A549 (cell line): Measurements from ENCODE around the gene OTOG. TPM values are rescaled to one million over a fixed set of nuclear protein-coding genes. Genes with fewer than 3 reads are reported as not detected.

Experiments used
- ATAC-seq, 2 experiments: fragments of 200-7000 bp in 1 of 2; fragments of >200 bp in 1 of 2; cut with Nextera tagmentation in 1 of 2; cut with Tn5 transposase in 1 of 2; 3 replicates each; pipeline versions ENCODE4 v1.8.0 to v1.9.1; 2018 to 2020; ENCODE audit warnings: mild to moderate bottlenecking in 1 of 2, moderate library complexity in 1 of 2
- CTCF ChIA-PET: fragments of 300-600 bp; sonication (Branson Sonifier 250); formaldehyde crosslinking; extraction: SDS; loops from one replicate; lab custom pipeline; 2021; ENCODE audit warnings: antibody characterized with exemption, inconsistent platforms; lab: Yijun Ruan, JAX
- POLR2A ChIA-PET: fragments of 350-600 bp; formaldehyde crosslinking; extraction: SDS; loops from one replicate; lab custom pipeline; 2021; ENCODE audit warnings: antibody characterized with exemption, inconsistent platforms; lab: Yijun Ruan, JAX
- DNase-seq, 2 experiments: peaks; one replicate each; pipeline versions ENCODE4 v3.0.0 to v3.0.0-alpha.2; 2011 to 2016; ENCODE audit warnings: low read depth in 1 of 2, low spot score in 1 of 2
- FAIRE-seq: peaks from 2 replicates; lab custom pipeline; 2011; peaks lifted over from hg19 to GRCh38; lab: Jason Lieb, UNC
- H3K27ac ChIP-seq, 2 experiments: fragments of >200 bp; sonication (Bioruptor Twin); formaldehyde crosslinking; 3 replicates each; pipeline ENCODE4 v1.5.1; 2016 to 2017
- H3K4me1 ChIP-seq: fragments of >200 bp; sonication (Bioruptor Twin); formaldehyde crosslinking; 3 replicates; pipeline ENCODE4 v1.6.1; 2016
- H3K4me2 ChIP-seq: fragments of >200 bp; sonication (Bioruptor Twin); formaldehyde crosslinking; 3 replicates; pipeline ENCODE4 v1.6.1; 2016
- H3K4me3 ChIP-seq: fragments of >200 bp; sonication (Bioruptor Twin); formaldehyde crosslinking; 3 replicates; pipeline ENCODE4 v1.5.1; 2016
- H3K9me3 ChIP-seq: fragments of >200 bp; sonication (Bioruptor Twin); formaldehyde crosslinking; 3 replicates; pipeline ENCODE4 v1.6.1; 2016
- ATOH8 ChIP-seq: fragments of 250-450 bp; sonication (Bioruptor Pico); IDR thresholded peaks from 2 replicates; pipeline ENCODE4 v1.5.0; 2020; ENCODE audit warnings: low read depth, mild to moderate bottlenecking, moderate library complexity
- BHLHE40 ChIP-seq: IDR thresholded peaks from 2 replicates; pipeline ENCODE4 v1.6.1; 2012; ENCODE audit warnings: low read depth, low read length, inconsistent platforms
- CHD2 ChIP-seq: fragments of 150-350 bp; IDR thresholded peaks from 2 replicates; pipeline ENCODE4 v1.6.1; 2014; ENCODE audit warnings: low read length; ENCODE audit not compliant: partially characterized antibody
- CHD4 ChIP-seq: fragments of 200-600 bp; sonication (generic); IDR thresholded peaks from 2 replicates; pipeline ENCODE4 v1.6.1; 2016; ENCODE audit warnings: antibody characterized with exemption, mild to moderate bottlenecking, borderline replicate concordance
- E2F6 ChIP-seq: IDR thresholded peaks from 2 replicates; pipeline ENCODE4 v1.6.1; 2012; ENCODE audit warnings: low read depth, borderline replicate concordance
- EHF ChIP-seq: fragments of 250-450 bp; sonication (Bioruptor Pico); IDR thresholded peaks from 2 replicates; pipeline ENCODE4 v1.5.0; 2020; ENCODE audit warnings: mild to moderate bottlenecking
- ESRRA ChIP-seq: fragments of 150-350 bp; IDR thresholded peaks from 2 replicates; pipeline ENCODE4 v1.6.1; 2014; ENCODE audit warnings: mild to moderate bottlenecking, low read length, borderline replicate concordance
- FOSB ChIP-seq: fragments of 250-450 bp; sonication (Bioruptor Pico); IDR thresholded peaks from 2 replicates; pipeline ENCODE4 v1.5.0; 2020; ENCODE audit warnings: mild to moderate bottlenecking, moderate library complexity
- HES2 ChIP-seq: fragments of >200 bp; sonication (Bioruptor Twin); formaldehyde crosslinking; IDR thresholded peaks from 2 replicates; pipeline ENCODE4 v1.6.1; 2016
- HEYL ChIP-seq: fragments of 250-450 bp; sonication (Bioruptor Pico); IDR thresholded peaks from 2 replicates; pipeline ENCODE4 v1.8.0; 2021; ENCODE audit warnings: mild to moderate bottlenecking, moderate library complexity
- HOXA7 ChIP-seq: fragments of 250-450 bp; sonication (Bioruptor Pico); IDR thresholded peaks from 2 replicates; pipeline ENCODE4 v1.5.0; 2020; ENCODE audit warnings: mild to moderate bottlenecking, moderate library complexity
- HOXB13 ChIP-seq: fragments of 250-450 bp; sonication (Bioruptor Pico); IDR thresholded peaks from 2 replicates; pipeline ENCODE4 v1.5.0; 2020; ENCODE audit warnings: low read depth, mild to moderate bottlenecking, moderate library complexity
- KDM5A ChIP-seq: fragments of 200-600 bp; sonication (generic); IDR thresholded peaks from 2 replicates; pipeline ENCODE4 v1.6.1; 2016; ENCODE audit warnings: antibody characterized with exemption, mild to moderate bottlenecking
- MAFK ChIP-seq: fragments of 450-650 bp; IDR thresholded peaks from 2 replicates; pipeline ENCODE4 v1.6.1; 2014; ENCODE audit not compliant: partially characterized antibody
- NFE2L2 ChIP-seq: fragments of 150-350 bp; conservative IDR thresholded peaks from 2 replicates; pipeline ENCODE4 v1.6.1; 2014; ENCODE audit warnings: low read length
- PBX3 ChIP-seq: IDR thresholded peaks from 2 replicates; pipeline ENCODE4 v1.6.1; 2012
- POLR2A ChIP-seq: IDR thresholded peaks from 2 replicates; pipeline ENCODE4 v1.6.1; 2012; ENCODE audit warnings: mild to moderate bottlenecking, low read length
- RAD21 ChIP-seq, 2 experiments: fragments of >200 bp in 1 of 2; sonication (Bioruptor Twin) in 1 of 2; formaldehyde crosslinking in 1 of 2; IDR thresholded peaks in 1 of 2; conservative IDR thresholded peaks in 1 of 2; 2 replicates in 1 of 2; 3 replicates in 1 of 2; pipeline ENCODE4 v1.6.1; 2012 to 2018; ENCODE audit warnings: inconsistent platforms in 1 of 2
- RARB ChIP-seq: fragments of 250-450 bp; sonication (Bioruptor Pico); IDR thresholded peaks from 2 replicates; pipeline ENCODE4 v1.8.0; 2021; ENCODE audit warnings: mild to moderate bottlenecking, moderate library complexity
- RNF2 ChIP-seq: fragments of 200-600 bp; sonication (generic); IDR thresholded peaks from 2 replicates; pipeline ENCODE4 v1.6.1; 2016; ENCODE audit warnings: low read depth, mild to moderate bottlenecking, antibody characterized with exemption, moderate library complexity, borderline replicate concordance
- SREBF2 ChIP-seq: fragments of 450-650 bp; IDR thresholded peaks from 2 replicates; pipeline ENCODE4 v1.6.1; 2014; ENCODE audit warnings: mild to moderate bottlenecking, moderate library complexity
- TP53 ChIP-seq: fragments of 250-450 bp; sonication (Bioruptor Pico); IDR thresholded peaks from 2 replicates; pipeline ENCODE4 v1.5.0; 2021; ENCODE audit warnings: mild to moderate bottlenecking, moderate library complexity
- ZSCAN20 ChIP-seq: fragments of 250-450 bp; sonication (Bioruptor Pico); IDR thresholded peaks from 2 replicates; pipeline ENCODE4 v1.8.0; 2022; ENCODE audit warnings: mild to moderate bottlenecking, moderate library complexity
- WGBS: methylation state at CpG from one replicate; pipeline ENCODE4 v1.1.6; 2017; ENCODE audit errors: missing lambda C conversion rate; 5-methylcytosine and 5-hydroxymethylcytosine counted together
- polyA plus RNA-seq, 4 experiments: library from polyadenylated mRNA; depleted of rRNA in 3 of 4; stranded (reverse); fragments of >200 nt; fragmentation: RNase III in 1 of 4; extraction: RNeasy Plus Mini Kit Qiagen cat#74134 plus additional on column Dnase treatment in 1 of 4; gene quantifications; 2 replicates in 3 of 4; 3 replicates in 1 of 4; pipeline ENCODE4 v1.2.3, GENCODE V29; 2011 to 2017

Gene OTOG
- polyA plus RNA-seq, 2 of the 4 experiments (the other 2 are of a cell fraction) = not detected

- FAIRE-seq (no peak), DNase-seq (no peak), ATAC-seq (no peak)
- ChIA-PET CTCF (interaction anchor here (0.9 to 45.8 kb wide), 2 partner anchors 8 to 149 kb away, joined by 3 to 1119 read pairs; partner anchors contain the start of gene KCNJ11), POLR2A (no interaction called here)
- H3K4me3 ChIP-seq = no peak overlapping the region
- no peaks in the 10 kb centered on the region for H3K9me3 ChIP-seq
- H3K27ac ChIP-seq = no peak overlapping the region
- 62% methylated on average over 8 of the region's 11 CpGs for WGBS
- TF ChIP-seq MAFK (no peak), EHF (CRISPR knock-in tag) (no peak), CHD2 (no peak), PBX3 (no peak), ZSCAN20 (CRISPR knock-in tag) (no peak), RARB (CRISPR knock-in tag) (no peak), HOXB13 (CRISPR knock-in tag) (no peak), HOXA7 (no peak), ATOH8 (CRISPR knock-in tag) (no peak)
- H3K4me2 ChIP-seq = no peak overlapping the region
- H3K4me1 ChIP-seq = peaks cover 6% of the 10 kb centered on the region; the same call in 2 of the 3 replicates
These were observed 13.2 kb upstream of the OTOG start for GRCh38 chr11:17533778-17534415.

- no peak overlapping the region for H3K4me2 ChIP-seq
- WGBS = 73% methylated on average over 3 of the region's 3 CpGs
- ChIA-PET CTCF (interaction anchor here (1.1 to 45.8 kb wide), 2 partner anchors 10 to 151 kb away, joined by 3 to 1119 read pairs; partner anchors contain the start of gene KCNJ11), POLR2A (no interaction called here)
- no peak overlapping the region for H3K27ac ChIP-seq
- TF ChIP-seq E2F6 (no peak), POLR2A (no peak), RARB (CRISPR knock-in tag) (no peak), FOSB (CRISPR knock-in tag) (no peak), KDM5A (no peak), BHLHE40 (no peak), CHD4 (no peak), TP53 (CRISPR knock-in tag) (no peak)
- DNase-seq (no peak), FAIRE-seq (no peak), ATAC-seq (no peak)
- no peak overlapping the region for H3K4me3 ChIP-seq
- no peaks in the 10 kb centered on the region for H3K9me3 ChIP-seq
- H3K4me1 ChIP-seq = peaks cover 6% of the 10 kb centered on the region; the same call in 2 of the 3 replicates
These were observed 11.6 kb upstream of the OTOG start for GRCh38 chr11:17535488-17535887.

GRCh38 chr11:17537261-17537660, 9.8 kb upstream of the OTOG start:
- CTCF ChIA-PET = interaction anchor here (0.9 to 3.6 kb wide), 3 partner anchors 9 to 65 kb away, joined by 3 to 21 read pairs (median 6); no protein-coding TSS in a partner anchor
- no peak overlapping the region for H3K4me2 ChIP-seq
- H3K4me1 ChIP-seq = peaks cover 10% of the 10 kb centered on the region
- 81% methylated on average over 8 of the region's 8 CpGs for WGBS
- POLR2A ChIA-PET = no interaction called here
- DNase-seq (no peak), ATAC-seq (no peak), FAIRE-seq (no peak)
- no peak overlapping the region for H3K27ac ChIP-seq
- TF ChIP-seq HEYL (CRISPR knock-in tag) (no peak), HOXB13 (CRISPR knock-in tag) (no peak), RNF2 (no peak), HES2 (no peak), NFE2L2 (no peak), ESRRA (no peak), RAD21 (conservative IDR thresholded peaks at IDR 0.05 in 1 of 2, IDR thresholded peaks at IDR 0.05 in 1 of 2) (no peak), SREBF2 (no peak), HOXA7 (no peak)
- no peak overlapping the region for H3K4me3 ChIP-seq
- H3K9me3 ChIP-seq = no peaks in the 10 kb centered on the region
